Progenitor cell of endocrine pancreas (in vitro differentiated cells): ENCODE results near the gene PRKAG1. TPM values are rescaled to one million over a fixed set of nuclear protein-coding genes. Genes with fewer than 3 reads are reported as not detected.

Experiments
- DNase-seq: peaks from one replicate; pipeline ENCODE4 v3.0.0; 2021; ENCODE audit warnings: low spot score; ENCODE audit not compliant: unreplicated experiment
- H3K27ac Mint-ChIP-seq: 2 replicates; pipeline ENCODE4 v1.8.0; 2021; ENCODE audit warnings: mild to moderate bottlenecking, moderate library complexity, mixed read lengths
- H3K27me3 Mint-ChIP-seq: 2 replicates; pipeline ENCODE4 v1.8.0; 2021; ENCODE audit warnings: mixed read lengths
- H3K36me3 Mint-ChIP-seq: 2 replicates; pipeline ENCODE4 v1.8.0; 2022; ENCODE audit warnings: mixed read lengths; ENCODE audit not compliant: insufficient read depth
- H3K4me1 Mint-ChIP-seq: 2 replicates; pipeline ENCODE4 v1.8.0; 2021; ENCODE audit warnings: low read depth, mixed read lengths
- H3K4me3 Mint-ChIP-seq: 2 replicates; pipeline ENCODE4 v1.8.0; 2021; ENCODE audit warnings: low read depth, mild to moderate bottlenecking, moderate library complexity, mixed read lengths
- H3K9me3 Mint-ChIP-seq: 2 replicates; pipeline ENCODE4 v1.8.0; 2021; ENCODE audit warnings: low read depth, mixed read lengths
- CTCF ChIP-seq: fragments of 200-600 bp; sonication (generic); IDR thresholded peaks from one replicate; pipeline ENCODE4 v1.5.0; 2021; ENCODE audit warnings: antibody characterized with exemption, mild to moderate bottlenecking; ENCODE audit not compliant: unreplicated experiment
- total RNA-seq: library from RNA; stranded (reverse); gene quantifications from 2 replicates; pipeline ENCODE4 v1.2.1, GENCODE V29; 2021

PRKAG1 gene
- total RNA-seq, 1 donor from 2014 or later: 52.7 TPM

DNA sequence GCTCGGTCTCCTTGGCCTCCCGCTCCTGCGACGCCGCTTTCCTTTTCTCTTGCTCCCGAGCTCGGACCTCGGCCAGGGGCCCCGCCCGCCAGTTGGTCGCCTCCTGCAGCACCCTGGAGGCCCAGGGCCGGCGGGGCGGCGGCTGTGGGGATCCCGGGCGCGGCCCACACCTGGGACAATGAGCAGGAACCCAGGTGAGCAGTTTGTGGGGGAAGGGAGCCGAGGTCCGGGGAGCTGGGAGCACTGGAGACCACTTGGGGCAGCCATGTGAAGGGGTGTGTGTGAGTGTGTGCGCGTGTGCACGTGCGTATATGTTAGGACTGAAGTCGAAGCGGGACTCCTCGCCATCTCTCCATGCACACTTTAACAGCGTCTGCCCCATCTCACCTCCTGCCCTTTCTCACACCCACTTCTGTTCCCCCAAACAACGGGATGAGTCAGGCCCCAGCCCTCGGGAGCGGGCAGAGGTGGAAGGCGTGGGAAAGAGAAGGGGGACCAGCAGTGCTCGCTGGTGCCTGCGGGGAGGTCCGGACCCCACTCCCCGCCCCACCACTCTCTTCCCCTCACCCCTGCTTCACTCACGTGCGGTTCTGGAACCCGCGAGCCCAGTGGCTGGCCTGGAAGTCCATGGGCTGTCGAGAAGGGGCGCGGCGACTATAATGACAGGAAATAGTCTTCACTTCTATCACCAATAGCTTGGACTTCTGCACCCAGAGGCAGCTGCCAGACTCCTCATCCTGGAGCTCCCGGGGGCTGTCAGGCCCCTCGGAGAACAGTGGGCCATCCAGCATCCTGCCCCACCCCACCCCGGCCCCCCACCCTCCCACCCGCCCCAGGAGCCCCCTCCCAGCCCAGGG lies 19.9 kb downstream of the PRKAG1 start:
- no peak for DNase-seq
- H3K36me3 Mint-ChIP-seq: peaks cover 14% of the 10 kb centered on the region
- H3K4me3 Mint-ChIP-seq: peak overlapping the region; percentile 52
- H3K9me3 Mint-ChIP-seq: no peaks in the 10 kb centered on the region
- H3K4me1 Mint-ChIP-seq: peaks cover 5% of the 10 kb centered on the region
- peaks cover 62% of the 10 kb centered on the region for H3K27me3 Mint-ChIP-seq
- no peak for TF ChIP-seq CTCF
- no peak overlapping the region for H3K27ac Mint-ChIP-seq

GRCh38 chr12:48997719-48998496 lies 20.7 kb downstream of the PRKAG1 start:
- TF ChIP-seq CTCF: no peak
- no peaks in the 10 kb centered on the region for H3K9me3 Mint-ChIP-seq
- H3K27me3 Mint-ChIP-seq: peaks cover 68% of the 10 kb centered on the region
- H3K27ac Mint-ChIP-seq: no peak overlapping the region
- peaks cover 14% of the 10 kb centered on the region for H3K36me3 Mint-ChIP-seq
- H3K4me3 Mint-ChIP-seq: peak overlapping the region; percentile 47
- peak; percentile 36 for DNase-seq
- peaks cover 5% of the 10 kb centered on the region for H3K4me1 Mint-ChIP-seq

DNA sequence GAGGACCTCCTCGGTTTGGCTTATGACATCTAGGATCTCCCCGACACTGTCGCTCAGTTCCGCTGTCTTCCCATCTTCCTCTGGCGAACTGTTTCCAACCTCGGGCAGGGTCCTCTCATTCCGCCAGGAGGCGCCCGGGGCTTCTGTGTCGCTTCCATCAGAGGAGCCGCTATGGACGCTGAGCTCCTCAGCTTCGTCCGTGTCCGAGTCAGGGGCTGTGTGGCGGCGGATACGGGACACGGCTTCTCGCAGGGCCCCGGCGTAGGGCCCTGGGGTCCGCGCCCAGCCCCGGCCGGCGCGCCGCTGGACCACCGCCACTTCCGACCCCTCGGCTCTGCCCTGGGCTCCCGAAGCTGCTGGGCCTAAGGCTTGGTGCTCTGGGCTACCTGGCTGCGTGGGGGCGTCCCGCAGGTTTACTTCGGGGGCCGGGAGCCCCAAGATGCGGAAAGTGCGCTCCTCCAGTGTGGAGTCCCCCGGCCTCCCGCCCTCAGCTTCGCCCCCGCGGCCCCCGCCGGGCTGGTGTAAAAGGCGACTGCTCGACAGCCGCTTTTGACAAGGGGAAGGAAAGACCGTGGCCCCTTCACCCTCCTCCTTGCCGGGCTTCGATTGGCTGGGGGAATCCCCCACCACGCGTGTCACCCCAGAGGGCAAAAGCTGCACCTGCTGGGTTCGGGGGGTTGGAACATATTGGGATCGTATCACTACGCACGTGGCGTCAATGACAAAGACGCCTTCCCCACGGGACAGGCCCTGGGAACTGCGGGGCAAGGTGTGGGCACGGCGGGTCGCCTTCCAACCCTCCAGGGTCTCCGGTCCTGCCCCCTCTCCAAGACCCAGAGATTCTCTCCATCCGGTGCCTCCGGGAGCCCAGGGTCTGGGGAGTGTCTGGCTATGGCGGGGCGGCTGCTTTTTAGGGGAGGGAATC lies 21.5 kb downstream of the PRKAG1 start:
- TF ChIP-seq CTCF: peak; percentile 73
- Mint-ChIP-seq H3K27ac (peak overlapping the region; percentile 22), H3K27me3 (peaks cover 73% of the 10 kb centered on the region), H3K4me3 (peak overlapping the region; percentile 41), H3K36me3 (peaks cover 10% of the 10 kb centered on the region), H3K4me1 (peaks cover 5% of the 10 kb centered on the region), H3K9me3 (no peaks in the 10 kb centered on the region)
- peak; percentile 62 for DNase-seq

DNA sequence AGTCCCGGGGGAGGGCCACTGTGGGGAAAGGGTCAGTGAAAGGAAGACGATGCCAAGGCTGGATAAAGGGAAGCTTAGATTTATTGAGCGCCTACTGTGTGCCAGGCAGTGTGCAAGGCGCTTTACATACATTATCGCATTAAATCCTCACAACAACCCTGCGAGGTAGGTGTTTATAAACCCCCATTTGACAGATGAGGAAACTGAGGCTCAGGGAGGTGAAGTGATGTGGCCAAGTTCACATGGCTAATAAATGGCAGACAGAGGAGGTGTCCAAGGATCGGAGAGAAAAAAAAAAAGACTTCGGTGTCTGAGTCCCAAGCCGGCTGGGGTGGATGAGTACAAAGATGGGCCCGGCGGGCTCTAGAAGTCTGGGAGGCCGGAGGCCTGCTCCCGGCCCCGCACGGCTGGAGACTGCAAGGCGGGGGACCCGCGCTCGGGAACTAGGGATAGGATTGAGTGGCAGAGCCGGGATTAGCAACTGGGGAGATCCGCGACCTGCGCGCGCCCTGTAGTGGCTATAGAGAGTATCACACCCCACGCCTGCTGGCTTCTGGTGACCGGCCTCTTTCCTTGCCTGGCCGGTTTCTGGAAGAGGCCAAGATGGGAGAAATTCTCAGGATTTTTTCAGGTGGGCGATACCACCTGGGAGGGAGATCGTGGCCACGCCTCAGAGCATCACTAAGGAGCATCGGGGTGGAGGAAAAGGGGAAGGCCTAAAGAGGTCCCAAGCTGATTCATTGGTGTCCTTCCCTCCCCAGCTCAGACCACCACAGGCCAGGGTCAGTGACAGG lies 23.3 kb downstream of the PRKAG1 start:
- Mint-ChIP-seq H3K36me3 (peaks cover under 1% of the 10 kb centered on the region), H3K27me3 (peaks cover 71% of the 10 kb centered on the region), H3K9me3 (no peaks in the 10 kb centered on the region), H3K27ac (peak overlapping the region; percentile 49), H3K4me1 (peaks cover 5% of the 10 kb centered on the region), H3K4me3 (peak overlapping the region; percentile 25)
- TF ChIP-seq CTCF: peak; percentile 77
- DNase-seq: peak; percentile 75
